CD4-positive, alpha-beta T cell (primary cell): ENCODE results near the gene COBL. TPM values are rescaled to one million over a fixed set of nuclear protein-coding genes. Genes with fewer than 3 reads are reported as not detected.

Experiments used
- ATAC-seq: fragments of 200-7000 bp; cut with Tn5 transposase; one replicate; pipeline ENCODE4 v1.10.0; 2022; ENCODE audit warnings: mild to moderate bottlenecking; ENCODE audit not compliant: poor library complexity
- CTCF ChIA-PET: fragments of 350-600 bp; sonication (Branson Sonifier 250); formaldehyde crosslinking; loops from one replicate; lab custom pipeline; 2021; ENCODE audit warnings: antibody characterized with exemption, inconsistent platforms; lab: Charles Lee
- POLR2A ChIA-PET: fragments of 350-600 bp; sonication (Branson Sonifier 250); formaldehyde crosslinking; loops from one replicate; lab custom pipeline; 2021; ENCODE audit warnings: antibody characterized with exemption, inconsistent platforms; lab: Charles Lee
- DNase-seq, 14 experiments: peaks; one replicate each; pipeline ENCODE4 v3.0.0-alpha.2; 2013 to 2020; ENCODE audit warnings: mixed read lengths in 2 of 14
- H3K27ac ChIP-seq, 2 donors: one replicate each; pipeline versions ENCODE4 v1.5.1 to v1.7.0; 2013; ENCODE audit warnings: low read length in 2 of 2, low read depth in 1 of 2, mild to moderate bottlenecking in 1 of 2
- H3K27me3 ChIP-seq, 2 experiments: 1 replicate in 1 of 2; 2 replicates in 1 of 2; pipeline versions ENCODE4 v1.6.1 to v1.7.0; 2013; ENCODE audit warnings: low read length in 2 of 2, control low read depth in 1 of 2, mild to moderate bottlenecking in 1 of 2, moderate library complexity in 1 of 2; ENCODE audit not compliant: insufficient read depth in 2 of 2, control insufficient read depth in 1 of 2
- H3K36me3 ChIP-seq: one replicate; pipeline ENCODE4 v1.6.1; 2013; ENCODE audit warnings: low read length, control low read depth; ENCODE audit not compliant: insufficient read depth
- H3K4me1 ChIP-seq: one replicate; pipeline ENCODE4 v1.6.1; 2013; ENCODE audit warnings: low read length, control low read depth; ENCODE audit not compliant: insufficient read depth
- H3K4me3 ChIP-seq: one replicate; pipeline ENCODE4 v1.5.1; 2013; ENCODE audit warnings: mild to moderate bottlenecking, low read length, moderate library complexity
- H3K9me3 ChIP-seq, 2 experiments: 1 replicate in 1 of 2; 2 replicates in 1 of 2; pipeline versions ENCODE4 v1.6.1 to v1.7.0; 2013; ENCODE audit warnings: low read length in 2 of 2, mild to moderate bottlenecking in 2 of 2, control low read depth in 1 of 2, moderate library complexity in 1 of 2; ENCODE audit not compliant: control insufficient read depth in 1 of 2, insufficient read depth in 1 of 2
- H3K27ac Mint-ChIP-seq: one replicate; pipeline ENCODE4 v1.8.0; 2020; ENCODE audit warnings: mixed read lengths
- H3K27me3 Mint-ChIP-seq: one replicate; pipeline ENCODE4 v1.8.0; 2021; ENCODE audit warnings: mixed read lengths
- H3K36me3 Mint-ChIP-seq: one replicate; pipeline ENCODE4 v1.8.0; 2021; ENCODE audit warnings: low read depth, mixed read lengths
- H3K4me1 Mint-ChIP-seq: one replicate; pipeline ENCODE4 v1.8.0; 2021; ENCODE audit warnings: low read depth, mixed read lengths
- H3K4me3 Mint-ChIP-seq: one replicate; pipeline ENCODE4 v1.8.0; 2020; ENCODE audit warnings: mild to moderate bottlenecking, mixed read lengths
- H3K9me3 Mint-ChIP-seq: one replicate; pipeline ENCODE4 v1.8.0; 2020; ENCODE audit warnings: mixed read lengths
- CTCF ChIP-seq: fragments of 200-600 bp; IDR thresholded peaks from one replicate; pipeline ENCODE4 v1.8.0; 2022; ENCODE audit warnings: antibody characterized with exemption, mild to moderate bottlenecking
- intact Hi-C, 2 experiments: fragments of 100-400 bp; cut with DNase I in 1 of 2; cut with micrococcal nuclease in 1 of 2; formaldehyde crosslinking; loops; one replicate each; pipeline versions ENCODE4 v1.15.1 to v1.9.0; 2023 to 2025; cut with DNase I, micrococcal nuclease
- total RNA-seq, 174 experiments: library from RNA in 2 of 174; stranded (reverse) in 2 of 174; gene quantifications; one replicate each; pipeline ENCODE4 v1.2.3 and lab custom pipeline; 2021 to 2026

COBL gene
- total RNA-seq, 2 experiments from 2014 or later, result not detected

DNA sequence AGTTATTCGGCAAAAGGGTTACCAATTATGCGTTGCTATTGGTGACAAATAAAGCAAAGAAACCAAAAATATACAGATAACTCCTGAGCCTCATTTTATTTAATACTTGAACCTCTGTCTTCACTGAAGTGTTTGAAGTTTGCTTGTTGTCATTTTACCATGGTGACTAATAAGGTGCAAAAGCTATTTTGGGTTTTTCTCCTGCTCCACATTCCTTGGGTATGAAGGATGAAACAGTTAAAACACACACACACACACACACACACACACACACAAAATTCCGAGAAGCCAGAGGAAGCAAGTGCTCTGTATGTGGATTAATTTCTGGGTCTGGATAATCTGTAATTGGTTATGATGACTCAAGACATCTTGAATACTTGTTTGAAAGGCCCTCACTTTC, 246.5 kb downstream of the COBL start:
- H3K4me1 Mint-ChIP-seq, result no peaks in the 10 kb centered on the region
- no peaks in the 10 kb centered on the region for H3K4me1 ChIP-seq
- no peak overlapping the region for H3K4me3 Mint-ChIP-seq
- ChIA-PET CTCF (no interaction called here), POLR2A (no interaction called here)
- ATAC-seq, result no peak
- H3K27me3 Mint-ChIP-seq, result no peaks in the 10 kb centered on the region
- H3K9me3 Mint-ChIP-seq, result no peaks in the 10 kb centered on the region
- H3K27me3 ChIP-seq, result no peaks in the 10 kb centered on the region
- no peak overlapping the region for H3K27ac Mint-ChIP-seq
- no peak overlapping the region for H3K27ac ChIP-seq
- H3K4me3 ChIP-seq, result no peak overlapping the region
- DNase-seq, result no peak
- H3K9me3 ChIP-seq, result no peaks in the 10 kb centered on the region
- H3K36me3 Mint-ChIP-seq, result no peaks in the 10 kb centered on the region
- no peak for TF ChIP-seq CTCF
- no peaks in the 10 kb centered on the region for H3K36me3 ChIP-seq
- intact Hi-C loops, result no loop called here

GRCh38 chr7:51069411-51070083, 247.1 kb downstream of the COBL start:
- no peak for TF ChIP-seq CTCF
- ChIA-PET CTCF (interaction anchor here (0.6 kb wide), 1 partner anchor 73 kb away, joined by 3 read pairs; no protein-coding TSS in a partner anchor), POLR2A (no interaction called here)
- no peak overlapping the region for H3K27ac Mint-ChIP-seq
- Histone ChIP-seq H3K27ac (no peak overlapping the region), H3K4me3 (no peak overlapping the region), H3K4me1 (no peaks in the 10 kb centered on the region), H3K9me3 (no peaks in the 10 kb centered on the region), H3K27me3 (no peaks in the 10 kb centered on the region), H3K36me3 (no peaks in the 10 kb centered on the region)
- no peaks in the 10 kb centered on the region for H3K36me3 Mint-ChIP-seq
- H3K4me1 Mint-ChIP-seq, result no peaks in the 10 kb centered on the region
- ATAC-seq (no peak), DNase-seq (no peak)
- no peak overlapping the region for H3K4me3 Mint-ChIP-seq
- intact Hi-C loops, result loop anchor here in 1 of 2 experiments (10.0 kb wide), 1 partner anchor 455 kb away; no protein-coding TSS in a partner anchor
- H3K27me3 Mint-ChIP-seq, result no peaks in the 10 kb centered on the region
- H3K9me3 Mint-ChIP-seq, result no peaks in the 10 kb centered on the region

DNA sequence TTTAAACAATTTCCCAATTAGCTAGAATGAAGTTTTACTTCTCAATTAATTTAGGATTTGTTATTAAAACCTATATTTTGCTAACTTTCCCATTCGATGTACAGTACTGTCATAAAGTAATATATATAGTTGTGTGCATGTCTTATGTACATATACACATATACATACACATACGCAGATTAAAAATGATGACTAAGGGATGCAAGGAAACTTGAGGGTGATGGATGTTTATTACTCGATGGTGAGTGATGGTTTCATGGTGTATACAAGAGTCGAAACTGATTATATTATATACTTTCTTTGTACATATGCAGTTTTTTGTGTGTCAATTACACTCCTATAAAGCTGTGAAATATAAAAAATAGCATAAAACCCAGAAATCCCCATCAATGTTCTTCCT, 248.2 kb downstream of the COBL start:
- Mint-ChIP-seq H3K9me3 (no peaks in the 10 kb centered on the region), H3K36me3 (no peaks in the 10 kb centered on the region), H3K27ac (no peak overlapping the region), H3K27me3 (no peaks in the 10 kb centered on the region), H3K4me3 (no peak overlapping the region), H3K4me1 (no peaks in the 10 kb centered on the region)
- Histone ChIP-seq H3K27ac (no peak overlapping the region), H3K36me3 (no peaks in the 10 kb centered on the region), H3K9me3 (no peaks in the 10 kb centered on the region), H3K4me1 (no peaks in the 10 kb centered on the region), H3K4me3 (no peak overlapping the region), H3K27me3 (no peaks in the 10 kb centered on the region)
- ChIA-PET POLR2A (no interaction called here), CTCF (no interaction called here)
- intact Hi-C loops, result loop anchor here in 1 of 2 experiments (10.0 kb wide), 1 partner anchor 454 kb away; no protein-coding TSS in a partner anchor
- TF ChIP-seq CTCF, result no peak
- ATAC-seq (no peak), DNase-seq (no peak)
